K562 (cell line): Measurements from ENCODE around the gene GZMM. TPM values are rescaled to one million over a fixed set of nuclear protein-coding genes. Genes with fewer than 3 reads are reported as not detected.
A peak's percentile ranks its signal among the peaks of the same experiment; 100 is the strongest.

Source experiments
- BACH1 ChIP-seq: fragments of 200-800 bp; sonication (Bioruptor generic); IDR thresholded peaks from 2 replicates; pipeline ENCODE4 v1.6.1; 2016; ENCODE audit warnings: missing genetic modification characterization, missing compliant biosample characterization
- BRCA1 ChIP-seq, 2 experiments: fragments of 450-650 bp in 1 of 2; sonication (generic) in 1 of 2; formaldehyde crosslinking in 1 of 2; IDR thresholded peaks; 2 replicates each; pipeline versions ENCODE4 v1.5.0 to v1.6.1; 2017 to 2020; ENCODE audit warnings: mild to moderate bottlenecking in 1 of 2, missing genetic modification reagents in 1 of 2
- IRF2 ChIP-seq: sonication (generic); formaldehyde crosslinking; IDR thresholded peaks from 2 replicates; pipeline ENCODE4 v1.8.1; 2022; ENCODE audit warnings: mild to moderate bottlenecking, missing genetic modification reagents
- MYNN ChIP-seq, 2 experiments: sonication (generic); formaldehyde crosslinking in 1 of 2; IDR thresholded peaks; 2 replicates each; pipeline versions ENCODE4 v1.5.0 to v1.6.1; 2016 to 2020; ENCODE audit warnings: antibody characterized with exemption in 1 of 2, missing genetic modification reagents in 1 of 2
- ZBED1 ChIP-seq: IDR thresholded peaks from 2 replicates; pipeline ENCODE4 v1.6.1; 2014
- ZKSCAN8 ChIP-seq: fragments of 200-800 bp; sonication (Bioruptor generic); IDR thresholded peaks from 2 replicates; pipeline ENCODE4 v1.6.1; 2016; ENCODE audit warnings: missing genetic modification characterization, missing compliant biosample characterization
- ZNF143 ChIP-seq: sonication (generic); formaldehyde crosslinking; IDR thresholded peaks from 2 replicates; pipeline ENCODE4 v1.9.0; 2022; ENCODE audit warnings: mild to moderate bottlenecking, missing genetic modification reagents
- ZNF766 ChIP-seq: fragments of 200-800 bp; sonication (Bioruptor generic); conservative IDR thresholded peaks from 2 replicates; pipeline ENCODE4 v1.6.1; 2016; ENCODE audit warnings: missing genetic modification characterization, missing compliant biosample characterization
- polyA plus RNA-seq, 8 experiments: library from polyadenylated mRNA; depleted of rRNA in 4 of 8; stranded (reverse) in 5 of 8; unstranded in 3 of 8; fragments of >200 nt; fragmentation: Nextera tagmentation in 2 of 8; fragmentation: Illumina TruSeq in 1 of 8; extraction: Ambion mirVana in 2 of 8; extraction: Trizol in 1 of 8; gene quantifications; 2 replicates each; pipeline versions ENCODE4 v1.2.1 to v1.2.3, GENCODE V29; 2011 to 2014; ENCODE audit warnings: inconsistent platforms in 1 of 8, missing spikeins in 1 of 8
- total RNA-seq, 7 experiments: library from RNA; depleted of rRNA in 6 of 7; stranded (reverse); fragments of >200 nt in 6 of 7; fragmentation: Illumina TruSeq in 2 of 7; extraction: Trizol in 2 of 7; gene quantifications; 2 replicates each; pipeline versions ENCODE4 v1.2.1 to v1.2.3, GENCODE V29; 2011 to 2021; ENCODE audit warnings: low replicate concordance in 1 of 7
- TF ChIP-seq, protein P1 (sequence below), 2 experiments: fragments of 150-350 bp in 1 of 2; IDR thresholded peaks; 2 replicates each; pipeline ENCODE4 v1.6.1; 2012 to 2016; ENCODE audit warnings: low read depth in 2 of 2, low read length in 2 of 2, mild to moderate bottlenecking in 1 of 2, moderate library complexity in 1 of 2
- TF ChIP-seq, protein P2 (sequence below): fragments of 250-450 bp; sonication (Bioruptor Pico); IDR thresholded peaks from 2 replicates; pipeline ENCODE4 v1.4.0; 2020

The GZMM gene
- total and polyA plus RNA-seq, 9 of the 15 experiments (the other 6 are each of a cell fraction or from before 2014, with no cell fraction given) = 0.08 to 2.6 (median 0.70) TPM; not detected in 2

GRCh38 chr19:514166-514663, 29.6 kb upstream of the GZMM start (continued):
- TF ChIP-seq, protein P1, sequence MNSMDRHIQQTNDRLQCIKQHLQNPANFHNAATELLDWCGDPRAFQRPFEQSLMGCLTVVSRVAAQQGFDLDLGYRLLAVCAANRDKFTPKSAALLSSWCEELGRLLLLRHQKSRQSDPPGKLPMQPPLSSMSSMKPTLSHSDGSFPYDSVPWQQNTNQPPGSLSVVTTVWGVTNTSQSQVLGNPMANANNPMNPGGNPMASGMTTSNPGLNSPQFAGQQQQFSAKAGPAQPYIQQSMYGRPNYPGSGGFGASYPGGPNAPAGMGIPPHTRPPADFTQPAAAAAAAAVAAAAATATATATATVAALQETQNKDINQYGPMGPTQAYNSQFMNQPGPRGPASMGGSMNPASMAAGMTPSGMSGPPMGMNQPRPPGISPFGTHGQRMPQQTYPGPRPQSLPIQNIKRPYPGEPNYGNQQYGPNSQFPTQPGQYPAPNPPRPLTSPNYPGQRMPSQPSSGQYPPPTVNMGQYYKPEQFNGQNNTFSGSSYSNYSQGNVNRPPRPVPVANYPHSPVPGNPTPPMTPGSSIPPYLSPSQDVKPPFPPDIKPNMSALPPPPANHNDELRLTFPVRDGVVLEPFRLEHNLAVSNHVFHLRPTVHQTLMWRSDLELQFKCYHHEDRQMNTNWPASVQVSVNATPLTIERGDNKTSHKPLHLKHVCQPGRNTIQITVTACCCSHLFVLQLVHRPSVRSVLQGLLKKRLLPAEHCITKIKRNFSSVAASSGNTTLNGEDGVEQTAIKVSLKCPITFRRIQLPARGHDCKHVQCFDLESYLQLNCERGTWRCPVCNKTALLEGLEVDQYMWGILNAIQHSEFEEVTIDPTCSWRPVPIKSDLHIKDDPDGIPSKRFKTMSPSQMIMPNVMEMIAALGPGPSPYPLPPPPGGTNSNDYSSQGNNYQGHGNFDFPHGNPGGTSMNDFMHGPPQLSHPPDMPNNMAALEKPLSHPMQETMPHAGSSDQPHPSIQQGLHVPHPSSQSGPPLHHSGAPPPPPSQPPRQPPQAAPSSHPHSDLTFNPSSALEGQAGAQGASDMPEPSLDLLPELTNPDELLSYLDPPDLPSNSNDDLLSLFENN (IDR thresholded peaks at IDR 0.05; ENCODE audit: low read depth in 2 of 2, low read length in 2 of 2) = no peak
- TF ChIP-seq ZNF143 (CRISPR knock-in tag) (no peak), BRCA1 (IDR thresholded peaks at IDR 0.05) (no peak), BRCA1 (CRISPR knock-in tag; IDR thresholded peaks at IDR 0.05) (0 out of 2 replicates have a peak, but pooled peaks have one; percentile 13), BACH1 (no peak), ZNF766 (no peak), IRF2 (CRISPR knock-in tag) (no peak), MYNN (IDR thresholded peaks at IDR 0.05) (no peak), MYNN (CRISPR knock-in tag; IDR thresholded peaks at IDR 0.05) (no peak), ZKSCAN8 (CRISPR knock-in tag) (peak; percentile 93; the same call in 1 of the 2 replicates), ZBED1 (no peak)
- TF ChIP-seq, protein P2, sequence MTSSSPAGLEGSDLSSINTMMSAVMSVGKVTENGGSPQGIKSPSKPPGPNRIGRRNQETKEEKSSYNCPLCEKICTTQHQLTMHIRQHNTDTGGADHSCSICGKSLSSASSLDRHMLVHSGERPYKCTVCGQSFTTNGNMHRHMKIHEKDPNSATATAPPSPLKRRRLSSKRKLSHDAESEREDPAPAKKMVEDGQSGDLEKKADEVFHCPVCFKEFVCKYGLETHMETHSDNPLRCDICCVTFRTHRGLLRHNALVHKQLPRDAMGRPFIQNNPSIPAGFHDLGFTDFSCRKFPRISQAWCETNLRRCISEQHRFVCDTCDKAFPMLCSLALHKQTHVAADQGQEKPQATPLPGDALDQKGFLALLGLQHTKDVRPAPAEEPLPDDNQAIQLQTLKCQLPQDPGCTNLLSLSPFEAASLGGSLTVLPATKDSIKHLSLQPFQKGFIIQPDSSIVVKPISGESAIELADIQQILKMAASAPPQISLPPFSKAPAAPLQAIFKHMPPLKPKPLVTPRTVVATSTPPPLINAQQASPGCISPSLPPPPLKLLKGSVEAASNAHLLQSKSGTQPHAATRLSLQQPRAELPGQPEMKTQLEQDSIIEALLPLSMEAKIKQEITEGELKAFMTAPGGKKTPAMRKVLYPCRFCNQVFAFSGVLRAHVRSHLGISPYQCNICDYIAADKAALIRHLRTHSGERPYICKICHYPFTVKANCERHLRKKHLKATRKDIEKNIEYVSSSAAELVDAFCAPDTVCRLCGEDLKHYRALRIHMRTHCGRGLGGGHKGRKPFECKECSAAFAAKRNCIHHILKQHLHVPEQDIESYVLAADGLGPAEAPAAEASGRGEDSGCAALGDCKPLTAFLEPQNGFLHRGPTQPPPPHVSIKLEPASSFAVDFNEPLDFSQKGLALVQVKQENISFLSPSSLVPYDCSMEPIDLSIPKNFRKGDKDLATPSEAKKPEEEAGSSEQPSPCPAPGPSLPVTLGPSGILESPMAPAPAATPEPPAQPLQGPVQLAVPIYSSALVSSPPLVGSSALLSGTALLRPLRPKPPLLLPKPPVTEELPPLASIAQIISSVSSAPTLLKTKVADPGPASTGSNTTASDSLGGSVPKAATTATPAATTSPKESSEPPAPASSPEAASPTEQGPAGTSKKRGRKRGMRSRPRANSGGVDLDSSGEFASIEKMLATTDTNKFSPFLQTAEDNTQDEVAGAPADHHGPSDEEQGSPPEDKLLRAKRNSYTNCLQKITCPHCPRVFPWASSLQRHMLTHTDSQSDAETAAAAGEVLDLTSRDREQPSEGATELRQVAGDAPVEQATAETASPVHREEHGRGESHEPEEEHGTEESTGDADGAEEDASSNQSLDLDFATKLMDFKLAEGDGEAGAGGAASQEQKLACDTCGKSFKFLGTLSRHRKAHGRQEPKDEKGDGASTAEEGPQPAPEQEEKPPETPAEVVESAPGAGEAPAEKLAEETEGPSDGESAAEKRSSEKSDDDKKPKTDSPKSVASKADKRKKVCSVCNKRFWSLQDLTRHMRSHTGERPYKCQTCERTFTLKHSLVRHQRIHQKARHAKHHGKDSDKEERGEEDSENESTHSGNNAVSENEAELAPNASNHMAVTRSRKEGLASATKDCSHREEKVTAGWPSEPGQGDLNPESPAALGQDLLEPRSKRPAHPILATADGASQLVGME = 0 out of 2 replicates have a peak, but pooled peaks have one; percentile 15
